Left colon (tissue), 2 donors: ENCODE results near the gene HLTF. TPM values are rescaled to one million over a fixed set of nuclear protein-coding genes. Genes with fewer than 3 reads are reported as not detected.

Source experiments
- ATAC-seq: fragments of 200-7000 bp; cut with Tn5 transposase; one replicate; pipeline ENCODE4 v1.9.1; 2020; ENCODE audit warnings: mild to moderate bottlenecking, moderate library complexity
- DNase-seq, 2 donors: peaks; one replicate each; pipeline ENCODE4 v3.0.0-alpha.2; 2020
- intact Hi-C, 2 donors: fragments of 100-400 bp; cut with DNase I in 1 of 2; cut with micrococcal nuclease in 1 of 2; formaldehyde crosslinking; loops; one replicate each; pipeline versions ENCODE4 v1.11.2 to v1.14.0; 2022; cut with DNase I, micrococcal nuclease
- total RNA-seq, 2 donors: library from RNA; stranded (reverse); fragmentation: NEBNext Ultra II Directional; extraction: Animal tissue kit (Norgen Biotek cat#: 25700); gene quantifications; one replicate each; pipeline ENCODE4 v1.2.1, GENCODE V29; 2021
- donor health status: DM: no; HTN: no; CAD: no.
- donor health status: DM: yes; HTN: yes; CAD: no.

HLTF gene
- total RNA-seq, 2 donors from 2014 or later: 10.5 to 10.8 TPM

DNA sequence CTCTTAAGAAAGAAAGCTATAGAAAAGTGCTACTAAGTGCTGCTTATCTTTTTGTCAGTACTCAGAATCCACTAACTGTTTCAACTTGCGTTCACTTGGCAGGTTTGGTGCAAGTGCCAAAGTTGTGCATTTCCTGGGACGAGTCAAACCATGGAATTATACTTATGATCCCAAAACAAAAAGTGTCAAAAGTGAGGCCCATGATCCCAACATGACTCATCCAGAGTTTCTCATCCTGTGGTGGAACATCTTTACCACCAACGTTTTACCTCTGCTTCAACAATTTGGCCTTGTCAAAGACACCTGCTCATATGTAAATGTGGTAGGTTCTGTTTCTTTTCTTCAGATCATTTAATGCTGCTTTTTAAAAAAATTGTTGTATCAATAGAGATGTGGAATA, 62.4 kb downstream of the HLTF start:
- DNase-seq (no peak), ATAC-seq (no peak)
- intact Hi-C loops: no loop called here

DNA sequence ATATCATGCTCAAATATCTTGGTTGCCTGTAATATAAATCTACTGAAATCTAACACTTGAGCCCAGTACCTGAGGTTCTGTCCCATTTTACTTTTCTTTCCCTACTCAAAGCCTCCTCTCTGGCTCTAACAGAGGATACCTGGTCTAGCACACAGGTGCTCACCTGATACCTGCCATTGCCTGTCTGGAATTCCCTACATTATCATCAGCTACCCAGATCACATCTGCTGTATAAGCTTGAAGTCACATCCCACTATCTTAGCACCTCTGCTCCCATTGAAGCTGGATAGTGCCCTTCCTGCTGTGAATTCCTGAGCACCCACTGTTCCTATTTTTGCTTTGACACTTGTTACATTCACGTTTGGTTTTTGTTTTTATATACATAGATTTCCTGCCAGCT, 64.5 kb downstream of the HLTF start:
- no peak for ATAC-seq
- intact Hi-C loops: no loop called here
- DNase-seq: no peak

DNA sequence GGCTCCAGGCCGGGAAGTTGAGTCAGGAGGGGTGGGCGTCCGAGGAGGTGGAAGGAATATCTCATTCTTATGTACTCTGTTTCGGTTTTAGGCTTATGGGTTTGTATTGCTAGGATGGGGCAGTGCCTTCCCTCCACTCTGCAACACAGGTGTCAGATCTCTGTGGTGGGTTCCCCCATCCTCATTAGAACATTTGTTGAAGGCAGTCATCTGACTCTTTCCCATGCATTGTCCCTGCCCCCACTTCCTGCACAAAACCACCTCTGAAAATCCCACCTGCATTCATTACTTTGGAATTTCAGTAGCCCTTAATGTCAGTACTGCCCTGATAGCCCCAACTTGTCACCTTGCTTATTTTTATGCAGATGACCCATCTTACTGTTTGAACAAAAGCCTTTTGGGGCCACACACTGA, 65.5 kb downstream of the HLTF start:
- ATAC-seq (no peak), DNase-seq (no peak)
- intact Hi-C loops: no loop called here

DNA sequence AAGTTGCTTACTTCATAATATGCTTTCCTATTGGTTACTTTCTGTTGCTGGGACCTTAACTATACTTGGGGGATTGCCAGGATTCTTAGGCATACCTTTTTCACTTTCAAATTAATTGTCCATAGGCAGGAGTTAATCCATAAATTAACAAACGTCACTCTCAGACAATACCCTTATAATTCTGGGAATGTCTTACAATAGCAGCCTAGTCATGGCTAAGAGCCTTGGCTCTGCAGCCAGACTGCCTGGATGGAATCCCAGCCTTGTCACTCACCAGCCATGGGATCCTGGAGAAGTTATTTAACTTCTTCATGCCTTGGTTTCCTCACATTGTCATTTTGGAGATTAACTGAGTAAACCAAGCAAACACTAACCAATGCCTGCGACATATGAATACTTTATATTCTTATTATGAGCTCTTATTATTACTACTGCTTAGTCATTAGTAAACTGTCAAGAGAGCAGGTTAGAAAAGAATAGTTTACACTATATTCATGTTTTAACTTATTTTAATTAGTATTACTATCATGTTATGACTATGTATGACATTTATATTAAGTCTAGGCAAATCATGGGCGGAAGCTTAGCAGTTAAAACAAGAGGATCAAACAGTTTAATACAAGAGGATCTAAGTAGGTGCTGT, 66.0 kb downstream of the HLTF start:
- intact Hi-C loops: no loop called here
- no peak for DNase-seq
- ATAC-seq: no peak

DNA sequence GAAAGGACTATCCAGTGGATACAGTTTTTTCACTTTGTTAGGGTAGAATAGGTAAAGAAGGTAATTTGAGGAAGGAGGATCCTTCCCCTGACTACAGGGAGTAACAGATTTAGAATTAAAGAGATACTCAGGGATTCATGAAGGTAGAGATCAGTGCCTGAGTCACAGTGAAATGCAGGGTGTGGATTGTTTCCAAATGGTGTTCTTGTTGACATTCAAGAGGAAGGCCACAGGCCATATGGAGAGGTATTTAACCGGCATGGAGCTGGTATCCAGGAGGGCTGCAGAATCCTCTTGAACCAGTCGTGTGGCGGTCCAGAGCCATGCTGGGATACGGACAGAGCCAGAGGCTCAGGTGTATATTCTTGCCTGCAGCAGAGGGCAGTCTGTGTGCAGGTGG, 66.8 kb downstream of the HLTF start:
- DNase-seq: no peak
- intact Hi-C loops: no loop called here
- ATAC-seq: no peak

DNA sequence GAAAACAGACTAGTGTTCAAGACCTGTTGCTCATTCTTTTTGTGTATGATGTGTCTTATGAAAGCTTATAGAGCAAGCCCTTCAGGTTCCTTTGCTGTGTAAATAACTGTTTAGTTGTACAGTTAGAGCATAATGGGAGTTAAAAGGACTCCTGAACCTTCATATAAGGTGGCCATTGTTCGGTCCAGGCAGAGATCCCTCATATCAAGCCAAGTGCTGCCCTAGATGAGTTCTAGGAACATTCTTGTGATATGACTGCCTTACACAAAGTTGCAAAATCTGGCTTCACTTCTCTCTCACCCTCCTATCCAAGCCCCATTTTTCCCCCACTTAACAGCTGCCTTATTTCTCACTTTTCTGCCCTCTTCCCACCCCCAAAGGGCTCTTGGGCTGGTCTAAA, 68.1 kb downstream of the HLTF start:
- intact Hi-C loops: no loop called here
- no peak for ATAC-seq
- no peak for DNase-seq

DNA sequence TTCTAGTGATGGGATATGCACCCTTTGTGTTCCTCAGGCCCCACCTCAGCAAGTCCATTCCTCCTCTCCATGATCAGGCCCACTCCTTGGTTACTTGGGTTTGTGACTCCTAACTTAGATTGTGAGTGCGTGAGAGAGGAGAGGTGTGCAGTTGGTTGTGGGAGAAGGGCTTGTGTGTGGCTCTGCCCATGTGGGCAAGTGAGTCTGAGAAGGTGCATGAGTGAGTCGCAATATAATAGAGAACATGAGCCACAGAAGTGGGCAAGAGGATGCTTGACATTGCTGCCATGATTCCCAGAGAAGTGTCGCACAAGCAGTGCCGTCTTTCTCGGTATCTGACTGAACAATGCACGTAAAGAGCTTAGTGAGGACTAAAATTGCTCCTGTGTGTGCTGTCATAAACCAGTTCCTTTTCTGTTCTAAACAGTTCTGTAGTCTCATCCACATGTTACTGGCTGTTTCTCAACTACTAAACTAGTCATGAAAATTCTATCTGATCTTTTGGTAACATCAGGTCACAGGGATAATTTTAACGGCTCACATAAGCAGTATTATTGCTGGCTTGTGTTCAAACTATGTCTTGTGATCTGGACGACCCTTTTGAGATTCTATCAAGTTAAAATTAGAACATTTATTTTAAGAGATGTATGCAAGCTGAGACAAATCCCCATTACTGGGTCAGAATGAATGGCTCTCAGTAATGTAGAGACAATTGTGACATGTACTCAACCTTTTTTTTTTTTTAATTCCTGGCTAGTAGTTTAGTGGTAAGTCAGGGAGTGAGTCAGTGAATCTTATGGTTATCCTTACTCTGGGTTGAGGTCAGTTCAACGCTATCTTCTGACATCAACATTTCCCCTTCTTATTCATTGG, 69.4 kb downstream of the HLTF start:
- intact Hi-C loops: no loop called here

DNA sequence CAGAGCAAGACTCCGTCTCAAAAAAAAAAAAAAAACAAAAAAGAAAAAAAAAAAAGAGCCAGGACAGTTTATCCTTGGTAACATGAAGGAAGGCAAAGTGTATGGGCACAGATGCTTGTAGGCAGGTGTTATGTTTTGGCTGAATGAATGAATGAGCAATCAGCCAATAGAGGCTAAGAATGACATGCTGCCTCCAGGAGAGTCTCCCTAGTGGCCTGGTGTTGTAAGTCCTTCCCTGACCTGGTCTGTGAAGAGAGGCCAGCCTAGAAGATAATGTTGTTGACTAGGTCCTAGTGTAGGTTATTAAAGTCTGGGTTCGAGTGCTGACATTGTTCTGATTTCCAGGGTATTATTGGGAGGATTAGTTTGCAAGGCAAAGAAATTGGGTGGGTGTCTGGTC, 70.1 kb downstream of the HLTF start:
- intact Hi-C loops: no loop called here
- ATAC-seq (no peak), DNase-seq (no peak)

More for the DNA sequence above, 69.4 kb downstream of the HLTF start:
- ATAC-seq (no peak), DNase-seq (no peak)

DNA sequence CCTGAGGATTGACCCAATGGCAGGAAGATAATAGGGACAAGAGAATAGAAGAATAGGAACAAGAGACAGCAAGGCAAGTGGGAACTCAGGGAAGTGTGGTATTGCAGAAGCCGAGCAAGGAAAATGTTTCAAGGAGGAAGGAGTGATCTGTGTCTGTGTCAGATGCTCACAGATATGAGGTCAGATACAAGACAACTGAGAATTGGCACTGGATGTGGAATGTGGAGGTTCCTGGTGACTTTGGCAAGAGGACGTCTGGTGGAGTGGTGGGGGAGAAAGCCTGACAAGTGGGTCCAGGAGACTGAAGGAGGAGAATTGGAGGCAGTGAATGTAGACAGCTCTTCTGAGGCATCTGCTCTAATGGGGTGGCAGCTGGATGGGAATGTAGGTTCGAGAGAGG, 70.9 kb downstream of the HLTF start:
- DNase-seq: no peak
- intact Hi-C loops: no loop called here
- no peak for ATAC-seq

DNA sequence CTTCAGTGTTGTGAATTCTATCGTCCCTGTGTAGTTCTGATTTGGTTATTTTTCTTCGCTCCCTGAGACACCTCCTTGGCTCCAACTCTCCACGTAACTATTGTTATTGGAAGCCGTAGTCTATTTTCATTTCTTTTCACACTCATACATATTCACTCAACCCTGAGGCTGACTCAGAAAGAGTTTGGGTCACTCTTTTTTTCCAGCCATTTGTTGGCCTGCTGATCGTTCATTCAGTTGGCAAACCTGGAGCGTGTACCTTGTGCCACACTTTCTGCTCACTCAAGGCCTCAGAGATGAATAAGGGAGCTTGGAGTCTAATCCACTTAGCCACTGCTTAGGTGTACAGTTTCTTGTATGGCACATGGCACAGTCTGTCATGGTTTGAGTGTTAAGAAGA, 72.6 kb downstream of the HLTF start:
- intact Hi-C loops: no loop called here
- DNase-seq: no peak

DNA sequence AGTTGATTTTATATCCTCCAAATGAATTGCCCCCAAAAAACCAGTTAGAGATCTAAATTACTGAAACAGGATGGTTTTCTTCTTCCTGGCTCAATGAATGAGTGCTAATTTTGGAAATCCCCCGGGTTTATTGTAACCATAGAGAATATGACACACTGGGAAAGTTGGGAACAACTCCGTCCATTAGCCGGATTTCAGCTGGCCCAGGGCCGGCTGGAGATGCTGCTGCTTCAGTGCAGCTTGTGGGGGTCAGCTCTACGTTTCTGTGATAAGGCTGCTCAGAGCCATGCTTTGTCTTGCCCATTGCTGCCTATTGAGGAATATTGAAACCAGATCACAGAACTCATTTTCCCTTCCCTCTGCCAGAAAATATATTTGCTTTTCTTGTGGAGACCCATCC, 74.7 kb downstream of the HLTF start:
- intact Hi-C loops: no loop called here
- no peak for ATAC-seq
- no peak for DNase-seq

More for the DNA sequence above, 72.6 kb downstream of the HLTF start:
- no peak for ATAC-seq

DNA sequence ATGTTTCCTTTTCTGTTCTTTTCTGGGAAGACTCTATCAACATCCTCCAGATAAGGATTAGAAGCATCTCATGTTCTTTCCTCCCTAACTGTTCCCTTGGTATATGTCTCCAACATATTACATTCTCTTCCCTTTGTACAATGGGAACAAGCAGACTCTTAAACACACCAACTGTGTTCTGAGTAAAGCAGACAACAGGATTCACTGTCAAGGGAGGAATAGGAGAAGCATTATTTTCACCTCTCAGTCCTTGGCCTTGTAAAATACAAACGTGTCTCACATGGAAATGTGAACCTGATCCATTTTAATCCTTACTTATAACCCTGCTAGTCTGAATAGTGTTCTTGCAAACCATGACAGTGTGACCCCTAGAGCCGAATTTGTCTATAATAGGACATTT, 75.4 kb downstream of the HLTF start:
- no peak for DNase-seq
- no peak for ATAC-seq
- intact Hi-C loops: no loop called here

DNA sequence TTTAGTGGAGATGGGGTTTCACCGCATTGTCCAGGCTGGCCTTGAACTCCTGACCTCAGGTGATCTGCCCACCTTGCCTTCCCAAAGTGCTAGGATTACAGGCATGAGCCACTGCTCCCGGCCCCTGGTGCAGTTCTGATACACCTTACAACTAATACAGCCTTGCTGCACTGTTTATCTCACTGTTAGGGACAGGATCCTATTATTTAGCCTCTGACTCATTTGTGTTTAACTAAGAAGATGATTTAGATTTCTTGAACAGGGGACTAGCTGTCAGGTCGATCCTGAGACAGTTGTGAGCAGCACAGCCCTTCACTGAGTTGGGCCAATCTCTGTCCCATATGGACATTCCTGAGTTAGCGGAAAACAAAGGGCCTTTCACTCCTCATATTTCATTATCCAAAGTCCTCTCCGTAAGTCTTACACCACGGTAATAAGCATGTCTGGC, 75.8 kb downstream of the HLTF start:
- no peak for ATAC-seq
- DNase-seq: no peak
- intact Hi-C loops: no loop called here

DNA sequence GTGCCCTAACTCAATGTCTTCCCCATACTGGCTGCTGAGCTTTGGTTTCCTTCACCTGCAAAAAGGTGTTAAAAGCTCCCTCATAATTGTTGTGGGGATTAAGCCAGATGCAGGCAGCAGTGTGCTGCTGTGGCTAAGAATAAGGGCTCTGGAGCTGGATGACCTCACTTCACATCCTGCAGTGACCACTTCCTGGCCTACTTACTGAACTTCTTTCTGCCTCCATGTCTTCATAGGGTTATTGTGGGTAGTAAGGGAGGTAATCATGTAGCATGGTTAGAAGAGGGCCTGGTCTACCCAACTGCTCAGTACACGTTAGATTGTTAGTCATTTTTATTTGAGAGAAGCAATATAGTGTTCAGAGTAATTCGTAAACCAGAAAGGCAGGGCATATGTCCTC, 76.6 kb downstream of the HLTF start:
- ATAC-seq (peak; percentile 38), DNase-seq (no peak)

DNA sequence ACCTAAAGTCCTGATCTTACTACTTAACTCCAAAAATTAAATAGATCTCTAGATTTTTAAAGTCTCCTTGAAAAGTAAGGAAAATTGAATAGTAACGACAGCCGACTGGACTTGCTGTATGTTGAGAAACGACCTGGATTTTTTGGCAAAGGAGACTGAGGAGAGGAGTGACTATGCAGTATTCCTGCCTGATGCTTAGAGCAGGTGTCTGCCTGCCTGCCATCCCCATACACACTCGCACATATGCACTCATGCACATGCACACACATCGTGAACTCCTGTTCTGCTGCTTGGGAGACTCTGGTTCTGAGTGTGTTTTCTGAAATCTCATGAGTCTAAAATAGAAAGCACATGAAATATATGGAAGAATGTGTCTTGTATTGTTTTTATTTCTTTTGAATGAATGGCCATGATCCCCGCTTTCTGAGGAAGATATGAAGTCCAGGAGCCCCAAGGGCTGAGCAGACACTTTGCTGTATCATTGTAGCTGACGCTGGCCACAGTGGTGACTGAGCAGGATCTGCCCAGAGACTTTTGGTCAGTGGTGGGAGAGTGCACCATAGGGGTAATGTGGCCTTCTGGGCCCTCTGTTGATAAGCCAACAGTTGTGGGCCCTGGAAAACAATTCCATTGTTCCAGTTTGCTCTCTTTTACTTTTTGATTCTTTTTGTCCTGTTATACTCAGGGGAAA, 78.6 kb downstream of the HLTF start:
- intact Hi-C loops: no loop called here
- no peak for ATAC-seq
- DNase-seq: no peak

More for the DNA sequence above, 76.6 kb downstream of the HLTF start:
- intact Hi-C loops: no loop called here

DNA sequence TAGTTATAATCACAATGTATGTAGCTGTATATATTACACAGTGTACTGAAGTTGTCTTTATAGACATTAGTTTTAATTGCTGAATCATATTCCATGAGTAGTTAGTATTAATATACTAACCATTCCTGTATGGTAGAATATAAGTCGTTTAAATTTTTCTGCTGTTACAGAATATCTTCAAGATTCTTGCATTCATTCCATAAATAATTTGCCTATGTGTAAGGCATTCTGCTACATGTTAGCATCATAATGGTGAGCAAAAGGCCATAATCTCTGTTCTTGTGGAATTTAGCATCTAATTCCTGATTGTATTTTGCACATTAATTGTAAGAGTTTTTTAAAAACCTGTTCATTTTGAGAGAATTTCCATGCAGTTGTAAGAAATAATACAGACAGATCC, 80.9 kb downstream of the HLTF start:
- ATAC-seq: no peak
- no peak for DNase-seq
- intact Hi-C loops: no loop called here

DNA sequence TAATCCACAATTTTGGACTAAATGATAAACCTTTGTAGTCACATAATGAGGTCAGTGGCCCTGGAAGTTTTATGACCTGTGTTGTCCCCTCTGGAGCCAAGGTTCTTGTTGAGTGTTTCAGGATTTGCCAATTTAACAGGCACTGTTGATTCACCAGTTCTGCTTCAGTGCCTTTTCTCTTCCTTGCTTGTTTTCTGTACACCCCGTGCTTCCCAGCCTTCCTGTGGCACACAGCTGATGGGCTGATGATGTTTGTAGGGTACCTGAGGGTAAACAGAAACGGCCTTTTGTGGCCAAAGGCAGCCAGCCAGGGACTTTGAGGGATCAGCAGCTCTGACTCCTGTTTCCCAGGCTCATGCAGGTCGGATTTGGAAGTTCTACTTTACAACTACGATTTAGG, 81.7 kb downstream of the HLTF start:
- intact Hi-C loops: no loop called here
- DNase-seq: no peak
- ATAC-seq: no peak

DNA sequence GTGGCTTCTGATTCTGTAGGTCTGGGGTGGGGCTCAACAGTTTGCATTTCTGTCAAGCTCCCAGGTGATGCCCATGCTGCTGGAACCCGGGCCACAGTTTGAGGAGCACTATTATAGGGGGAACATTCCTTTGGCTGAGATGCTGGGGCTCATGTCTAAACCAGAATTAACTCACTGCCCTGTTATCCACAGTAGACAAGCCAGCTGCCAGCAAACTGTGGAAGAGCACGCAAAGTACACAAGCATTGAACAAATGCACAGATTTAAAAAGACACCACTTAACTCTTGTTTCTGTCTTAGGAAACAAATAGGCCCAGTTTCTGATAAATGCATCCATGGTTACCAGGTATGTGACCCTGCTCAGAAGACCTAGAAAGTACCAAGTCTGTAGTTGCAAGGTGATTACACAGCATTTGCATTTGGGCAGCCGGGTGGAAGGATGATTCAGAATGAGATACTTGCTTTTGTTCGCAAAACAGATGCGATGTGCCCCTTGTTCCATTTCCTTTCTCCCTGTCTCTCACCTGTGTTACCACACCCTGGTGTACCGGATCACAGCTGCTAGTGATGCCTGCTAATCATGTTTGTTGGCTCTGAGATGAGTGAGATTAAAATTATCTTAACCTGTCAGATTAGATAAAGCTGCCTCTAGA, 82.6 kb downstream of the HLTF start:
- ATAC-seq (no peak), DNase-seq (no peak)
- intact Hi-C loops: no loop called here

DNA sequence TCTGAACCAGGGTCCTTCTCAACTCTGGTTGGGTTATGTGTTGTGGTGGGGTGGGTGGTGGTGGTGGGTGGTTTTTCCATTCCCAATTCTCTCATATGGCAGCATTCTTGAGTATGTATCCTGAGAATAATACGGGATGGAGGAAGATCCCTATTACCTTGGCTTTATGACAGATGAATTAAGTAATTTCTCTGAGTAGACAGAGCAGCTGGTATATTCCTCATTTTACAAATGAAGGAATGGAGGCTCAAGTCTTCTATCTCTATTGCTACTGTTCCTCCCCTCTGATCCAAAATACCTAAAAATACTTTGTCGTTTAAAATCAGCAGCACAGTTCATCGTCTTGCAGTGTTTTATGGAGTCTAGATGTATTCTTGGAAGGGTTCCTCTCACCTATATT, 84.6 kb downstream of the HLTF start:
- no peak for DNase-seq

More for the DNA sequence above, 84.6 kb downstream of the HLTF start:
- intact Hi-C loops: no loop called here
- no peak for ATAC-seq
